GM12878 (cell line): ENCODE results near the gene TRIM17.

ENCODE experiments used
- MYB ChIP-seq: fragments of 150-350 bp; IDR thresholded peaks from 2 replicates; pipeline ENCODE4 v1.6.1; 2014; ENCODE audit warnings: mild to moderate bottlenecking, low read depth, low read length, borderline replicate concordance
- SMC3 ChIP-seq: IDR thresholded peaks from 2 replicates; pipeline ENCODE4 v1.6.1; 2011; ENCODE audit warnings: low read length, improper control_type of control experiment, borderline replicate concordance
- SRF ChIP-seq, 2 experiments: IDR thresholded peaks; 2 replicates each; pipeline ENCODE4 v1.6.1; 2011; ENCODE audit warnings: low read depth in 2 of 2, low read length in 2 of 2, mild to moderate bottlenecking in 1 of 2, moderate library complexity in 1 of 2
- TCF12 ChIP-seq: IDR thresholded peaks from 2 replicates; pipeline ENCODE4 v1.6.1; 2011; ENCODE audit warnings: low read depth, mild to moderate bottlenecking, low read length
- ZBTB40 ChIP-seq: fragments of 450-650 bp; IDR thresholded peaks from 2 replicates; pipeline ENCODE4 v1.6.1; 2016; ENCODE audit warnings: mild to moderate bottlenecking, moderate library complexity, borderline replicate concordance
- TF ChIP-seq, protein P1 (sequence below), 3 experiments: IDR thresholded peaks in 2 of 3; conservative IDR thresholded peaks in 1 of 3; 2 replicates each; pipeline ENCODE4 v1.5.1; 2011; ENCODE audit warnings: low read depth in 3 of 3, low read length in 3 of 3, mild to moderate bottlenecking in 3 of 3, control low read depth in 2 of 3, moderate library complexity in 2 of 3, inconsistent platforms in 1 of 3, mixed read lengths in 1 of 3; ENCODE audit not compliant: control insufficient read depth in 2 of 3, insufficient read depth in 1 of 3; ENCODE audit errors: extremely low read depth in 1 of 3

GRCh38 chr1:228397966-228398365 lies 18.7 kb downstream of the TRIM17 start:
- TF ChIP-seq, protein P1, sequence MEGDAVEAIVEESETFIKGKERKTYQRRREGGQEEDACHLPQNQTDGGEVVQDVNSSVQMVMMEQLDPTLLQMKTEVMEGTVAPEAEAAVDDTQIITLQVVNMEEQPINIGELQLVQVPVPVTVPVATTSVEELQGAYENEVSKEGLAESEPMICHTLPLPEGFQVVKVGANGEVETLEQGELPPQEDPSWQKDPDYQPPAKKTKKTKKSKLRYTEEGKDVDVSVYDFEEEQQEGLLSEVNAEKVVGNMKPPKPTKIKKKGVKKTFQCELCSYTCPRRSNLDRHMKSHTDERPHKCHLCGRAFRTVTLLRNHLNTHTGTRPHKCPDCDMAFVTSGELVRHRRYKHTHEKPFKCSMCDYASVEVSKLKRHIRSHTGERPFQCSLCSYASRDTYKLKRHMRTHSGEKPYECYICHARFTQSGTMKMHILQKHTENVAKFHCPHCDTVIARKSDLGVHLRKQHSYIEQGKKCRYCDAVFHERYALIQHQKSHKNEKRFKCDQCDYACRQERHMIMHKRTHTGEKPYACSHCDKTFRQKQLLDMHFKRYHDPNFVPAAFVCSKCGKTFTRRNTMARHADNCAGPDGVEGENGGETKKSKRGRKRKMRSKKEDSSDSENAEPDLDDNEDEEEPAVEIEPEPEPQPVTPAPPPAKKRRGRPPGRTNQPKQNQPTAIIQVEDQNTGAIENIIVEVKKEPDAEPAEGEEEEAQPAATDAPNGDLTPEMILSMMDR (IDR thresholded peaks at IDR 0.05 in 2 of 3, conservative IDR thresholded peaks at IDR 0.05 in 1 of 3; ENCODE audit: control insufficient read depth in 2 of 3, extremely low read depth in 1 of 3, insufficient read depth in 1 of 3, low read depth in 3 of 3, low read length in 3 of 3) = no peak
- TF ChIP-seq MYB (no peak), TCF12 (no peak), ZBTB40 (no peak), SRF (IDR thresholded peaks at IDR 0.05; ENCODE audit: low read depth in 2 of 2, low read length in 2 of 2) (no peak), SMC3 (no peak)
